Neuronal stem cell (in vitro differentiated cells): ENCODE measurements around the gene VSTM4.
A peak's percentile ranks its signal among the peaks of the same experiment; 100 is the strongest.

Source experiments
- DNase-seq: peaks from one replicate; pipeline ENCODE4 v3.0.0-alpha.2; 2013; ENCODE audit warnings: low spot score
- H2AFZ ChIP-seq: one replicate; pipeline ENCODE4 v1.6.1; 2013; ENCODE audit warnings: mild to moderate bottlenecking, low read length, inconsistent platforms
- H2AK5ac ChIP-seq: 2 replicates; pipeline ENCODE4 v1.6.1; 2013; ENCODE audit warnings: low read depth, mild to moderate bottlenecking, inconsistent platforms, low read length, moderate library complexity, mixed read lengths
- H2BK120ac ChIP-seq: 2 replicates; pipeline ENCODE4 v1.6.1; 2013; ENCODE audit warnings: low read depth, mild to moderate bottlenecking, inconsistent platforms, low read length, moderate library complexity, mixed read lengths
- H2BK12ac ChIP-seq: one replicate; pipeline ENCODE4 v1.6.1; 2013; ENCODE audit warnings: low read length, inconsistent platforms
- H2BK15ac ChIP-seq: 2 replicates; pipeline ENCODE4 v1.6.1; 2013; ENCODE audit warnings: mild to moderate bottlenecking, low read length, inconsistent platforms, mixed read lengths
- H2BK5ac ChIP-seq: one replicate; pipeline ENCODE4 v1.6.1; 2013; ENCODE audit warnings: inconsistent platforms, mild to moderate bottlenecking, low read length, moderate library complexity
- H3K14ac ChIP-seq: one replicate; pipeline ENCODE4 v1.6.1; 2013; ENCODE audit warnings: low read length, inconsistent platforms
- H3K18ac ChIP-seq: 2 replicates; pipeline ENCODE4 v1.6.1; 2013; ENCODE audit warnings: low read length, inconsistent platforms
- H3K23ac ChIP-seq: 2 replicates; pipeline ENCODE4 v1.6.1; 2013; ENCODE audit warnings: low read depth, mild to moderate bottlenecking, mixed read lengths, low read length, inconsistent platforms; ENCODE audit not compliant: poor library complexity
- H3K27ac ChIP-seq: replicated peaks from 3 replicates; pipeline ENCODE4 v1.5.1; 2013; ENCODE audit warnings: low read length, inconsistent platforms
- H3K27me3 ChIP-seq, 3 experiments: 2 replicates each; pipeline ENCODE4 v1.6.1; 2013; ENCODE audit warnings: low read length in 3 of 3, mild to moderate bottlenecking in 2 of 3, inconsistent platforms in 1 of 3, low read depth in 1 of 3, mixed read lengths in 1 of 3, moderate library complexity in 1 of 3; ENCODE audit not compliant: control insufficient read depth in 3 of 3, insufficient read depth in 3 of 3
- H3K36me3 ChIP-seq, 2 donors: replicated peaks in 1 of 2; 2 replicates each; pipeline ENCODE4 v1.6.1; 2013; ENCODE audit warnings: low read length in 2 of 2; ENCODE audit not compliant: control insufficient read depth in 2 of 2, insufficient read depth in 2 of 2
- H3K4ac ChIP-seq: 2 replicates; pipeline ENCODE4 v1.6.1; 2013; ENCODE audit warnings: inconsistent platforms, mild to moderate bottlenecking, low read length, moderate library complexity
- H3K4me1 ChIP-seq, 2 donors: 1 replicate in 1 of 2; 2 replicates in 1 of 2; pipeline ENCODE4 v1.6.1; 2013; ENCODE audit warnings: low read length in 2 of 2, low read depth in 1 of 2; ENCODE audit not compliant: control insufficient read depth in 2 of 2, insufficient read depth in 1 of 2
- H3K4me2 ChIP-seq: one replicate; pipeline ENCODE4 v1.6.1; 2013; ENCODE audit warnings: mild to moderate bottlenecking, low read length, inconsistent platforms; ENCODE audit not compliant: insufficient read depth, poor library complexity, severe bottlenecking
- H3K4me3 ChIP-seq, 2 donors: 2 replicates each; pipeline ENCODE4 v1.5.1; 2013; ENCODE audit warnings: low read length in 2 of 2, mild to moderate bottlenecking in 2 of 2, inconsistent platforms in 1 of 2, moderate library complexity in 1 of 2
- H3K79me1 ChIP-seq: one replicate; pipeline ENCODE4 v1.6.1; 2013; ENCODE audit warnings: low read depth, mild to moderate bottlenecking, inconsistent platforms, low read length, moderate library complexity
- H3K9ac ChIP-seq: one replicate; pipeline ENCODE4 v1.6.1; 2013; ENCODE audit warnings: mild to moderate bottlenecking, low read depth, low read length, inconsistent platforms; ENCODE audit not compliant: poor library complexity
- H3K9me3 ChIP-seq, 2 donors: replicated peaks in 1 of 2; 2 replicates each; pipeline versions ENCODE3 to v1.6.1; 2013; ENCODE audit warnings: low read length in 2 of 2, mild to moderate bottlenecking in 2 of 2, inconsistent platforms in 1 of 2, low read depth in 1 of 2, mixed read lengths in 1 of 2, moderate library complexity in 1 of 2; ENCODE audit not compliant: control insufficient read depth in 2 of 2, insufficient read depth in 1 of 2
- H4K8ac ChIP-seq: one replicate; pipeline ENCODE4 v1.6.1; 2013; ENCODE audit warnings: low read depth, mild to moderate bottlenecking, inconsistent platforms, low read length, moderate library complexity
- H4K91ac ChIP-seq: one replicate; pipeline ENCODE4 v1.6.1; 2013; ENCODE audit warnings: low read length, low read depth, mild to moderate bottlenecking, inconsistent platforms; ENCODE audit not compliant: poor library complexity
- WGBS, 2 donors: extraction: QIAGEN DNeasy Blood & Tissue Kit; methylation state at CpG; one replicate each; pipeline ENCODE4 v1.1.7; 2013; ENCODE audit warnings: missing lambda C conversion rate in 2 of 2, mixed read lengths in 1 of 2; ENCODE audit not compliant: insufficient read length in 2 of 2, insufficient replicate concordance in 1 of 2; ENCODE audit errors: extremely low coverage in 2 of 2; 5-methylcytosine and 5-hydroxymethylcytosine counted together

The VSTM4 gene

DNA sequence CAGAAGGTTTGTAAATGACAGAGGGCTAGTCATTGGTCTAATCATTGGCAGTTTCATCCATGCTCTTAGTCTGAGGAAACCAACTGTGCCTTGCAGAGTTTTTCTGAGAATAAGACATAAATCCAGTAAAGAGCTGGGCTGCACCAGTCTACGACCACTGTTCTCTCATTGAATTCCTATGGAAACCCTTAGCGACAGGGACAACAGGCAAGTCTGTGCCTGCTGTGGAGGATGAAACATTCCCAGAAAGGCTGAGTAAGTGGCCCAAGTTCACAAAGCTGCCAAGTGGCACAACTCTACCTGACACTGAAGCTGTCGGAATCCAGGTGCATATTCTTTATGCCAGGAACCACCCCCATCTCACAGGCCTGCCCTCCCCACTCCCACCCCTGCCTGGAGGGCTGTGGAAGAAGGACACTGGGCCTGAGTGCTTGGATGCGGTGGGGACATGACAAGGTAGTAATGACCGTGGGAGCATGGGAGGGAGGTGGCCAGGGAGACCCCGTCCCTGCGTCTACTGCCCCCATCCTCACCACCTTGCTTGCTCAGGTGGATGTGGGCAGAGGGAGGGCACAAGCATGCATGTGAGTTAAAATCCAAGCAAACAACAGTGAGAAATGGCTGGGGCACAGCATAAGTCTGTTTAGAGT, 58.0 kb downstream of the VSTM4 start:
- Histone ChIP-seq H3K9me3 (peaks cover 0 to 17% of the 10 kb centered on the region in 2 donors), H3K4me3 (no peak overlapping the region), H2BK15ac (peak overlapping the region; percentile 10), H2AFZ (no peak overlapping the region), H3K4ac (no peak overlapping the region), H2BK120ac (no peak overlapping the region), H3K18ac (peak overlapping the region; percentile 56), H4K8ac (peak overlapping the region; percentile 56), H3K4me1 (peaks cover 2 to 13% of the 10 kb centered on the region in 2 donors), H3K36me3 (no peaks in the 10 kb centered on the region), H2BK12ac (peak overlapping the region; percentile 43), H3K79me1 (peaks cover 2% of the 10 kb centered on the region), H3K14ac (peak overlapping the region; percentile 66), H2BK5ac (no peak overlapping the region), H3K9ac (peak overlapping the region; percentile 34), H3K23ac (no peak overlapping the region), H3K27ac (no peak overlapping the region), H3K27me3 (no peaks in the 10 kb centered on the region), H4K91ac (peak overlapping the region; percentile 45), H2AK5ac (no peak overlapping the region), H3K4me2 (no peak overlapping the region)
- no CpG with 5 or more reads among the region's 7 CpGs for WGBS, 2 donors
- no peak for DNase-seq

DNA sequence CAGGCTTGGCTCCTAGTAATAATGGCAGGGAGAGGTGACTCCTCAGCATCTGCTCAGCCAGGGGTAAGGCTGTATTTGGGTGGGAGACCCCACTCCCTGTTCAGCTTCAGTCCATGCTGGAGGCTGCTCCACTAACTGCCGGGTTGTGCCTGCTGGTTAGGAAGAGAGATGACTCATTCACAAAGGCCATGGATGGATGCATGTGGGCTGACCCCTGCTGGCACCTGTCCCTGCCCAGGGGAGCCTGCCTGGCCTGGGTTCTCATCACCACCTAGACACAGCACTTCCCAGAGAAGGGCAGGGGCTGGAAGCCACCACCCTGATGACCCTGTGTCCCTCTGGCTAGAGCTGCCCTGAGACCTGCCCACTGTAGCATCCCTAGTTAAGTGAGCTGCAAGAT, 59.0 kb downstream of the VSTM4 start:
- peaks cover 0 to 11% of the 10 kb centered on the region in 2 donors for H3K9me3 ChIP-seq
- H2AK5ac ChIP-seq, result no peak overlapping the region
- no peak overlapping the region for H3K4ac ChIP-seq
- no peaks in the 10 kb centered on the region for H3K27me3 ChIP-seq
- no peak overlapping the region for H2BK5ac ChIP-seq
- H3K18ac ChIP-seq, result no peak overlapping the region
- H3K14ac ChIP-seq, result no peak overlapping the region
- no peak overlapping the region for H3K9ac ChIP-seq
- WGBS, 2 donors, result no CpG with 5 or more reads among the region's 1 CpG
- no peaks in the 10 kb centered on the region for H3K36me3 ChIP-seq
- peaks cover 2% of the 10 kb centered on the region for H3K79me1 ChIP-seq
- H2BK120ac ChIP-seq, result no peak overlapping the region
- no peak overlapping the region for H3K27ac ChIP-seq
- H3K4me1 ChIP-seq, result peaks cover 2 to 13% of the 10 kb centered on the region in 2 donors
- no peak overlapping the region for H3K23ac ChIP-seq
- no peak overlapping the region for H2BK15ac ChIP-seq
- H2BK12ac ChIP-seq, result no peak overlapping the region
- no peak overlapping the region for H3K4me3 ChIP-seq
- no peak overlapping the region for H4K91ac ChIP-seq
- H3K4me2 ChIP-seq, result no peak overlapping the region
- H4K8ac ChIP-seq, result no peak overlapping the region
- no peak for DNase-seq
- H2AFZ ChIP-seq, result no peak overlapping the region

DNA sequence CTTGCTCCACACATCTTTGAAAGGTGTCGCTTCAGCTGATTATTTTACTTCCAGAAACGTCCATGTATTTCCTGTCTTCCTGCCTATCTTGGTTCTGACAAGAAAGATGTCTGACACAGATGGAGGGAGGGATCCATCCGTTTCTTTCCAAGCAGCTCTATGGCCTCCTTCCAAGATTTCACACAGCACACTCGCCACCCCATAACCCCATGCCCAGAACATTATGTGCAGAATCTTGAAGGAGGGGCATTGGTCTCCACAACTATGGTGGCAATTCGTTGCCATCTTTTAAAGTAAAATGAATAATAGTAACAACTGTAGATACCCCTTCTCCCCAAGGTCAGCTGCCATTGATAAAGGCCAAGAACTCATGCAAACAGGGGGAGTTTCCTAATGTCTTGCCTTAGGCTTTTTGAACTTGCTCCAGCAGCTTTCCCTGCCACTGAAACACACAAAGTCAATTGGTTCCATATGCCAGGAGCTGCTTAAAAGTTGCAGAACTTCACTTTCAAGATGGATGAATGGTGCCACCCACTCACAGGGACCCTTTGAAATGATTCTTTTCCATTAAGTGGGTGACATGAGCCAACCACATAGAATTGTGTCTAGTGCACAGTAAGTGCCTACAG, 60.0 kb downstream of the VSTM4 start:
- Histone ChIP-seq H3K9ac (no peak overlapping the region), H3K4ac (no peak overlapping the region), H3K14ac (peak overlapping the region; percentile 4), H3K4me1 (peaks cover 2 to 13% of the 10 kb centered on the region in 2 donors), H4K8ac (no peak overlapping the region), H2AFZ (no peak overlapping the region), H3K18ac (no peak overlapping the region), H2BK120ac (no peak overlapping the region), H2BK12ac (no peak overlapping the region), H3K9me3 (peaks cover 0 to 6% of the 10 kb centered on the region in 2 donors), H4K91ac (no peak overlapping the region), H2AK5ac (no peak overlapping the region), H3K4me2 (no peak overlapping the region), H3K79me1 (peaks cover 2% of the 10 kb centered on the region), H3K4me3 (no peak overlapping the region), H2BK15ac (no peak overlapping the region), H3K36me3 (no peaks in the 10 kb centered on the region), H2BK5ac (no peak overlapping the region), H3K27ac (no peak overlapping the region), H3K23ac (no peak overlapping the region), H3K27me3 (no peaks in the 10 kb centered on the region)
- no CpG with 5 or more reads among the region's 5 CpGs for WGBS, 2 donors
- no peak for DNase-seq

DNA sequence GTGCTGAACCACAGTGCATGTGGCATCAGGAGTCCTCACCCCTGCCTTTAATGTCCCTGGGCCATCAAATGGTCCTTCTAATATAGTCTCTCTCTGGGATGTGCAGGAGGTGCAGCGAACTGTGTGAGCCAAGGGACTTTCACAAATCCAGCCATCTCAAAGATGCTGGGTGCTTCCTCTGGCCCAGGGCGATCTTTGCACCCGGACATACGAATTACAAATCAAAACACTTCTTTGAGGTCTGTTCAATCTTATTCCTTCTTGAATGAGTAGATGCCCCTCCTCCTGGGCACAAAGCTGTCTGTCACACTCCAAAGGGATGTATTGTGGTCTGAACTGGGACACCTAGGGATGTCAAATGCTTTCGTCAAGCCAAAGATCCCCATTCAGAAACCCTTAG, 60.6 kb downstream of the VSTM4 start:
- no peak for DNase-seq
- peaks cover 0 to 1% of the 10 kb centered on the region in 2 donors for H3K9me3 ChIP-seq
- H2BK5ac ChIP-seq, result peak overlapping the region; percentile 84
- H3K27ac ChIP-seq, result no peak overlapping the region
- H3K23ac ChIP-seq, result no peak overlapping the region
- no peak overlapping the region for H2BK15ac ChIP-seq
- H4K8ac ChIP-seq, result no peak overlapping the region
- no peak overlapping the region for H3K4ac ChIP-seq
- H2BK120ac ChIP-seq, result no peak overlapping the region
- peak overlapping the region; percentile 49 for H2BK12ac ChIP-seq
- no peak overlapping the region for H3K4me2 ChIP-seq
- no CpG with 5 or more reads among the region's 5 CpGs for WGBS, 2 donors
- H3K4me1 ChIP-seq, result peaks cover 2 to 13% of the 10 kb centered on the region in 2 donors
- H3K14ac ChIP-seq, result peak overlapping the region; percentile 4
- H3K18ac ChIP-seq, result no peak overlapping the region
- no peak overlapping the region for H3K9ac ChIP-seq
- no peak overlapping the region for H2AFZ ChIP-seq
- peak overlapping the region; percentile 84 for H2AK5ac ChIP-seq
- no peak overlapping the region for H4K91ac ChIP-seq
- H3K27me3 ChIP-seq, result no peaks in the 10 kb centered on the region
- H3K79me1 ChIP-seq, result peaks cover 2% of the 10 kb centered on the region
- no peak overlapping the region for H3K4me3 ChIP-seq
- H3K36me3 ChIP-seq, result no peaks in the 10 kb centered on the region
